HuH-7 (cell line): Measurements from ENCODE around the gene ADGRG1.

Source experiments
- DNase-seq: peaks from one replicate; pipeline ENCODE4 v3.0.0; 2011; ENCODE audit warnings: low spot score

Gene ADGRG1

GRCh38 chr16:57683636-57684545 lies 55.5 kb downstream of the ADGRG1 start:
- DNase-seq, result no peak

- DNase-seq, result no peak
These were observed 56.4 kb downstream of the ADGRG1 start for GRCh38 chr16:57684626-57685358.

GRCh38 chr16:57685633-57686032 lies 57.2 kb downstream of the ADGRG1 start:
- DNase-seq, result no peak

GRCh38 chr16:57686577-57686976 lies 58.1 kb downstream of the ADGRG1 start:
- DNase-seq, result no peak

- no peak for DNase-seq
These were observed 59.0 kb downstream of the ADGRG1 start for GRCh38 chr16:57687363-57687929.

GRCh38 chr16:57688487-57688986 lies 60.1 kb downstream of the ADGRG1 start:
- no peak for DNase-seq

GRCh38 chr16:57688987-57689761 lies 60.7 kb downstream of the ADGRG1 start:
- no peak for DNase-seq

- no peak for DNase-seq
These were observed 61.5 kb downstream of the ADGRG1 start for GRCh38 chr16:57689762-57690558.

GRCh38 chr16:57690782-57691471 lies 62.5 kb downstream of the ADGRG1 start:
- no peak for DNase-seq

- no peak for DNase-seq
These were observed 64.2 kb downstream of the ADGRG1 start for GRCh38 chr16:57692636-57693035.

- no peak for DNase-seq
These were observed 65.1 kb downstream of the ADGRG1 start for GRCh38 chr16:57693550-57693949.

GRCh38 chr16:57694231-57694724 lies 65.8 kb downstream of the ADGRG1 start:
- DNase-seq, result peak; percentile 41

GRCh38 chr16:57694725-57695679 lies 66.6 kb downstream of the ADGRG1 start, which contains the start of gene DRC7:
TSS of gene DRC7 (plus strand) at chr16:57694806. CDS start at chr16:57697950, 3,144 bp downstream.
- DNase-seq, result peak; percentile 81

- DNase-seq, result no peak
These were observed 67.2 kb downstream of the ADGRG1 start for GRCh38 chr16:57695680-57696069.

- DNase-seq, result no peak
These were observed 67.8 kb downstream of the ADGRG1 start for GRCh38 chr16:57696240-57696639.

- DNase-seq, result no peak
These were observed 69.6 kb downstream of the ADGRG1 start for GRCh38 chr16:57697896-57698537.

GRCh38 chr16:57698812-57699405 lies 70.5 kb downstream of the ADGRG1 start:
- no peak for DNase-seq

GRCh38 chr16:57699481-57699880 lies 71.1 kb downstream of the ADGRG1 start:
- no peak for DNase-seq
